SK-N-SH treated with all-trans-retinoic acid at 6 μM for 48 hours (cell line): ENCODE data around the gene PAK5.
A peak's percentile ranks its signal among the peaks of the same experiment; 100 is the strongest.

Experiments
- ATAC-seq: fragments of 200-7000 bp; cut with Tn5 transposase; 3 replicates; pipeline ENCODE4 v1.9.1; 2020; ENCODE audit warnings: mild to moderate bottlenecking, moderate library complexity
- ARNTL ChIP-seq: fragments of 450-650 bp; formaldehyde crosslinking; IDR thresholded peaks from 2 replicates; pipeline ENCODE4 v1.5.0; 2020; ENCODE audit warnings: low read depth, mild to moderate bottlenecking, moderate library complexity, borderline replicate concordance
- BACH2 ChIP-seq: fragments of 250-450 bp; sonication (Bioruptor Pico); IDR thresholded peaks from 2 replicates; pipeline ENCODE4 v1.9.0; 2021; ENCODE audit warnings: mild to moderate bottlenecking, borderline replicate concordance
- CREB5 ChIP-seq: fragments of 250-450 bp; sonication (Bioruptor Pico); IDR thresholded peaks from 2 replicates; pipeline ENCODE4 v1.5.1; 2020; ENCODE audit warnings: low read depth, mild to moderate bottlenecking, moderate library complexity
- CSDC2 ChIP-seq: fragments of 250-450 bp; sonication (Bioruptor Pico); IDR thresholded peaks from 2 replicates; pipeline ENCODE4 v1.5.0; 2020; ENCODE audit warnings: mild to moderate bottlenecking, moderate library complexity
- ESRRG ChIP-seq: fragments of 250-450 bp; sonication (Bioruptor Pico); IDR thresholded peaks from 2 replicates; pipeline ENCODE4 v1.6.1; 2021; ENCODE audit warnings: mild to moderate bottlenecking
- GLIS3 ChIP-seq: fragments of 250-450 bp; sonication (Bioruptor Pico); IDR thresholded peaks from 2 replicates; pipeline ENCODE4 v1.5.0; 2020; ENCODE audit warnings: mild to moderate bottlenecking, moderate library complexity
- ISL1 ChIP-seq: fragments of 250-450 bp; sonication (Bioruptor Pico); IDR thresholded peaks from 2 replicates; pipeline ENCODE4 v2.1.2; 2022; ENCODE audit warnings: mild to moderate bottlenecking, moderate library complexity
- OSR1 ChIP-seq: fragments of 250-450 bp; sonication (Bioruptor Pico); IDR thresholded peaks from 2 replicates; pipeline ENCODE4 v1.8.0; 2022; ENCODE audit warnings: moderate library complexity, mild to moderate bottlenecking, inconsistent platforms
- PATZ1 ChIP-seq: fragments of 250-450 bp; sonication (Bioruptor Pico); IDR thresholded peaks from 2 replicates; pipeline ENCODE4 v1.8.0; 2020; ENCODE audit warnings: mild to moderate bottlenecking, moderate library complexity, borderline replicate concordance
- POU6F1 ChIP-seq: fragments of 250-450 bp; sonication (Bioruptor Pico); IDR thresholded peaks from 2 replicates; pipeline ENCODE4 v1.8.0; 2021; ENCODE audit warnings: low read depth, mild to moderate bottlenecking, moderate library complexity, borderline replicate concordance
- PPARA ChIP-seq: fragments of 250-450 bp; sonication (Bioruptor Pico); IDR thresholded peaks from 2 replicates; pipeline ENCODE4 v1.5.0; 2020; ENCODE audit warnings: mild to moderate bottlenecking, borderline replicate concordance
- RARB ChIP-seq: fragments of 250-450 bp; sonication (Bioruptor Pico); IDR thresholded peaks from 2 replicates; pipeline ENCODE4 v1.8.0; 2021; ENCODE audit warnings: mild to moderate bottlenecking, moderate library complexity
- SNAI2 ChIP-seq: fragments of 250-450 bp; sonication (Bioruptor Pico); IDR thresholded peaks from 2 replicates; pipeline ENCODE4 v1.5.0; 2020; ENCODE audit warnings: mild to moderate bottlenecking, moderate library complexity
- TCF4 ChIP-seq: fragments of 250-450 bp; sonication (Bioruptor Pico); IDR thresholded peaks from 2 replicates; pipeline ENCODE4 v1.8.0; 2021; ENCODE audit warnings: mild to moderate bottlenecking, moderate library complexity, borderline replicate concordance
- TOX ChIP-seq: fragments of 250-450 bp; sonication (Bioruptor Pico); IDR thresholded peaks from 2 replicates; pipeline ENCODE4 v1.8.0; 2021; ENCODE audit warnings: mild to moderate bottlenecking, moderate library complexity, borderline replicate concordance
- ZC3H10 ChIP-seq: fragments of 250-450 bp; sonication (Bioruptor Pico); IDR thresholded peaks from 2 replicates; pipeline ENCODE4 v1.5.1; 2021; ENCODE audit warnings: mild to moderate bottlenecking, moderate library complexity
- ZFP3 ChIP-seq: fragments of 250-450 bp; sonication (Bioruptor Pico); IDR thresholded peaks from 2 replicates; pipeline ENCODE4 v1.5.0; 2020; ENCODE audit warnings: mild to moderate bottlenecking, moderate library complexity
- ZFP30 ChIP-seq: fragments of 450-650 bp; formaldehyde crosslinking; IDR thresholded peaks from 2 replicates; pipeline ENCODE4 v1.5.0; 2022; ENCODE audit warnings: mild to moderate bottlenecking, moderate library complexity
- ZNF565 ChIP-seq: fragments of 450-650 bp; formaldehyde crosslinking; conservative IDR thresholded peaks from 2 replicates; pipeline ENCODE4 v1.5.0; 2020; ENCODE audit warnings: low read depth, mild to moderate bottlenecking, moderate library complexity
- ZNF70 ChIP-seq: fragments of 450-650 bp; formaldehyde crosslinking; IDR thresholded peaks from 2 replicates; pipeline ENCODE4 v1.5.0; 2020; ENCODE audit warnings: mild to moderate bottlenecking, moderate library complexity
- ZNF8 ChIP-seq: fragments of 450-650 bp; formaldehyde crosslinking; IDR thresholded peaks from 2 replicates; pipeline ENCODE4 v1.5.0; 2020; ENCODE audit warnings: mild to moderate bottlenecking, moderate library complexity

PAK5 gene

GRCh38 chr20:9616455-9616805, 222.4 kb downstream of the PAK5 start:
- ATAC-seq = peak; percentile 11; the same call in 2 of the 3 replicates
- TF ChIP-seq PATZ1 (no peak), CREB5 (CRISPR knock-in tag) (no peak), GLIS3 (no peak), ZC3H10 (CRISPR knock-in tag) (no peak), POU6F1 (no peak), ZFP3 (no peak), ARNTL (CRISPR knock-in tag) (no peak), OSR1 (CRISPR knock-in tag) (no peak), ZFP30 (CRISPR knock-in tag) (no peak), ZNF70 (CRISPR knock-in tag) (no peak), PPARA (no peak), TOX (CRISPR knock-in tag) (no peak), CSDC2 (no peak), ZNF565 (CRISPR knock-in tag) (no peak), ZNF8 (CRISPR knock-in tag) (no peak), BACH2 (no peak), TCF4 (no peak)

GRCh38 chr20:9615766-9616454, 223.0 kb downstream of the PAK5 start:
- TF ChIP-seq ARNTL (CRISPR knock-in tag) = no peak
- TF ChIP-seq, all 23 proteins: peak for 0
- no peak for ATAC-seq

GRCh38 chr20:9615118-9615517, 223.8 kb downstream of the PAK5 start:
- TF ChIP-seq SNAI2 (CRISPR knock-in tag) (no peak), BACH2 (no peak), GLIS3 (no peak), ZC3H10 (CRISPR knock-in tag) (no peak), TCF4 (no peak), PPARA (no peak), TOX (CRISPR knock-in tag) (no peak), POU6F1 (no peak), RARB (CRISPR knock-in tag) (no peak), PATZ1 (no peak), ESRRG (no peak), ZFP30 (CRISPR knock-in tag) (no peak), ZNF565 (CRISPR knock-in tag) (no peak), ARNTL (CRISPR knock-in tag) (no peak), ISL1 (no peak), ZNF8 (CRISPR knock-in tag) (no peak), OSR1 (CRISPR knock-in tag) (no peak), ZFP3 (no peak)
- no peak for ATAC-seq

GRCh38 chr20:9613871-9614270, 225.0 kb downstream of the PAK5 start:
- ATAC-seq = no peak
- TF ChIP-seq ZNF8 (CRISPR knock-in tag) = no peak
- no peak for TF ChIP-seq ZFP30 (CRISPR knock-in tag)
- no peak for TF ChIP-seq SNAI2 (CRISPR knock-in tag)
- TF ChIP-seq ZC3H10 (CRISPR knock-in tag) = no peak
- no peak for TF ChIP-seq CREB5 (CRISPR knock-in tag)
- TF ChIP-seq PATZ1 = no peak
- TF ChIP-seq GLIS3 = no peak
- no peak for TF ChIP-seq POU6F1
- TF ChIP-seq ZNF70 (CRISPR knock-in tag) = no peak
- TF ChIP-seq RARB (CRISPR knock-in tag) = no peak
